HG03565 (cell line): ENCODE measurements around the gene NPAS3.
A peak's percentile ranks its signal among the peaks of the same experiment; 100 is the strongest.

Experiments used
- ATAC-seq: cut with Tn5 transposase; IDR thresholded peaks from one replicate; pipeline ENCODE4 v1.9.1; 2021; ENCODE audit warnings: mild to moderate bottlenecking, moderate library complexity; ENCODE audit not compliant: unreplicated experiment

Gene NPAS3

GRCh38 chr14:33773205-33774030 lies 834.7 kb downstream of the NPAS3 start:
- no peak for ATAC-seq

GRCh38 chr14:33774161-33774560 lies 835.5 kb downstream of the NPAS3 start:
- no peak for ATAC-seq

- no peak for ATAC-seq
Measured at GRCh38 chr14:33774723-33775470, 836.2 kb downstream of the NPAS3 start.

GRCh38 chr14:33776871-33777270 lies 838.2 kb downstream of the NPAS3 start:
- ATAC-seq: no peak

- no peak for ATAC-seq
Measured at GRCh38 chr14:33777681-33778080, 839.0 kb downstream of the NPAS3 start.

GRCh38 chr14:33780035-33780434 lies 841.4 kb downstream of the NPAS3 start:
- ATAC-seq: no peak

GRCh38 chr14:33781236-33781635 lies 842.6 kb downstream of the NPAS3 start:
- no peak for ATAC-seq

GRCh38 chr14:33782923-33783322 lies 844.2 kb downstream of the NPAS3 start:
- ATAC-seq: no peak

- no peak for ATAC-seq
Measured at GRCh38 chr14:33786091-33786825, 847.6 kb downstream of the NPAS3 start.

GRCh38 chr14:33788161-33788560 lies 849.5 kb downstream of the NPAS3 start:
- no peak for ATAC-seq

GRCh38 chr14:33790996-33791395 lies 852.3 kb downstream of the NPAS3 start:
- ATAC-seq: peak; percentile 29

GRCh38 chr14:33792009-33792719 lies 853.5 kb downstream of the NPAS3 start:
- peak; percentile 80 for ATAC-seq

- ATAC-seq: peak; percentile 38
Measured at GRCh38 chr14:33792720-33793368, 854.2 kb downstream of the NPAS3 start.

- no peak for ATAC-seq
Measured at GRCh38 chr14:33793398-33794110, 854.9 kb downstream of the NPAS3 start.

- no peak for ATAC-seq
Measured at GRCh38 chr14:33794791-33795305, 856.2 kb downstream of the NPAS3 start.

GRCh38 chr14:33796356-33796755 lies 857.7 kb downstream of the NPAS3 start:
- no peak for ATAC-seq

GRCh38 chr14:33799705-33800570 lies 861.3 kb downstream of the NPAS3 start:
- ATAC-seq: no peak

GRCh38 chr14:33800735-33801163 lies 862.1 kb downstream of the NPAS3 start:
- no peak for ATAC-seq
